Measurements from ENCODE around the gene SLC45A3.

- TF ChIP-seq CTCF (conservative IDR thresholded peaks at IDR 0.05) (no peak), ZFX (IDR thresholded peaks at IDR 0.05) (no peak)
These were observed 34.0 kb upstream of the SLC45A3 start for GRCh38 chr1:205714190-205714905.

All from C4-2B (cell line).